HCT116 (cell line): ENCODE results near the gene CDK11A.
"Not testable (repeated sequence)": the region's sequence is repeated elsewhere in the genome, so short reads cannot be mapped to it uniquely, and the experiment has no call there.

Source experiments
- CEBPB ChIP-seq: IDR thresholded peaks from 2 replicates; pipeline ENCODE4 v1.6.1; 2012; ENCODE audit warnings: low read depth
- CTCF ChIP-seq, 3 experiments: fragments of 200-600 bp in 1 of 3; sonication (generic) in 1 of 3; IDR thresholded peaks in 2 of 3; conservative IDR thresholded peaks in 1 of 3; 2 replicates each; pipeline ENCODE4 v1.5.1; 2012 to 2017; ENCODE audit warnings: low read depth in 2 of 3, low read length in 2 of 3, antibody characterized with exemption in 1 of 3, borderline replicate concordance in 1 of 3, control low read depth in 1 of 3, mild to moderate bottlenecking in 1 of 3, mixed read lengths in 1 of 3, mixed run types in 1 of 3, moderate library complexity in 1 of 3; ENCODE audit not compliant: insufficient read depth in 1 of 3
- EGR1 ChIP-seq: IDR thresholded peaks from 2 replicates; pipeline ENCODE4 v1.6.1; 2012; ENCODE audit warnings: low read depth
- EZH2 ChIP-seq: fragments of 200-600 bp; sonication (generic); IDR thresholded peaks from 2 replicates; pipeline ENCODE4 v1.6.1; 2017; ENCODE audit warnings: antibody characterized with exemption, mixed run types
- EZH2phosphoT487 ChIP-seq: fragments of 200-600 bp; IDR thresholded peaks from 2 replicates; pipeline ENCODE4 v1.6.1; 2018; ENCODE audit warnings: antibody characterized with exemption, borderline replicate concordance
- MAX ChIP-seq: IDR thresholded peaks from 2 replicates; pipeline ENCODE4 v1.6.1; 2012
- POLR2A ChIP-seq: IDR thresholded peaks from 2 replicates; pipeline ENCODE4 v1.7.0; 2011; ENCODE audit warnings: borderline replicate concordance; ENCODE audit not compliant: insufficient read depth, insufficient read length; ENCODE audit errors: extremely low read depth
- POLR2AphosphoS5 ChIP-seq: IDR thresholded peaks from 2 replicates; pipeline ENCODE4 v1.6.1; 2011; ENCODE audit warnings: mild to moderate bottlenecking, low read depth, low read length, moderate library complexity
- YY1 ChIP-seq: IDR thresholded peaks from 2 replicates; pipeline ENCODE4 v1.6.1; 2011; ENCODE audit warnings: low read length, low read depth, moderate library complexity, mild to moderate bottlenecking; ENCODE audit not compliant: insufficient replicate concordance; ENCODE audit errors: extremely low read depth
- ZBTB33 ChIP-seq: IDR thresholded peaks from 2 replicates; pipeline ENCODE4 v1.6.1; 2011; ENCODE audit warnings: mild to moderate bottlenecking, low read length, moderate library complexity; ENCODE audit not compliant: insufficient replicate concordance; ENCODE audit errors: extremely low read depth
- ZNF274 ChIP-seq: fragments of 200-500 bp; sonication (Bioruptor generic); IDR thresholded peaks from 2 replicates; pipeline ENCODE4 v1.6.1; 2014; ENCODE audit warnings: mild to moderate bottlenecking, low read depth, low read length, inconsistent platforms

GRCh38 chr1:1741013-1741412 is 16.9 kb upstream of the CDK11A start:
- TF ChIP-seq CTCF (IDR thresholded peaks at IDR 0.05 in 2 of 3, conservative IDR thresholded peaks at IDR 0.05 in 1 of 3; ENCODE audit: borderline replicate concordance in 1 of 3, insufficient read depth in 1 of 3, low read depth in 2 of 3, low read length in 2 of 3); EGR1; ZNF274; POLR2A; ZBTB33; YY1; CEBPB; MAX; POLR2AphosphoS5; EZH2; EZH2phosphoT487: not testable (repeated sequence)
